HepG2 (cell line): Measurements from ENCODE around the gene LIN28A. TPM values are rescaled to one million over a fixed set of nuclear protein-coding genes. Genes with fewer than 3 reads are reported as not detected.

Experiments used
- FIP1L1 ChIP-seq: fragments of 200-400 bp; formaldehyde crosslinking; IDR thresholded peaks from 2 replicates; pipeline ENCODE4 v1.6.1; 2018; ENCODE audit warnings: low read depth, mild to moderate bottlenecking, low read length, moderate library complexity, borderline replicate concordance; ENCODE audit not compliant: insufficient read depth
- GABPB1 ChIP-seq: IDR thresholded peaks from 2 replicates; pipeline ENCODE4 v1.6.1; 2016; ENCODE audit warnings: mild to moderate bottlenecking, missing genetic modification reagents, moderate library complexity, missing compliant biosample characterization
- GTF3A ChIP-seq: sonication (generic); formaldehyde crosslinking; conservative IDR thresholded peaks from 2 replicates; pipeline ENCODE4 v1.4.0; 2020; ENCODE audit warnings: mild to moderate bottlenecking, missing genetic modification reagents
- GZF1 ChIP-seq: sonication (generic); formaldehyde crosslinking; IDR thresholded peaks from 2 replicates; pipeline ENCODE4 v1.5.1; 2020; ENCODE audit warnings: mild to moderate bottlenecking, missing genetic modification reagents
- KDM5B ChIP-seq: sonication (generic); formaldehyde crosslinking; IDR thresholded peaks from 2 replicates; pipeline ENCODE4 v1.4.0; 2020; ENCODE audit warnings: missing genetic modification reagents, mild to moderate bottlenecking, borderline replicate concordance
- KDM6A ChIP-seq: IDR thresholded peaks from 2 replicates; pipeline ENCODE4 v1.6.1; 2016; ENCODE audit warnings: low read depth
- KLF16 ChIP-seq, 2 experiments: sonication (generic) in 1 of 2; formaldehyde crosslinking in 1 of 2; IDR thresholded peaks; 2 replicates each; pipeline versions ENCODE4 v1.6.1 to v1.8.0; 2016 to 2023; ENCODE audit warnings: missing genetic modification reagents in 2 of 2, missing compliant biosample characterization in 1 of 2
- MAFK ChIP-seq, 2 experiments: IDR thresholded peaks in 1 of 2; conservative IDR thresholded peaks in 1 of 2; 2 replicates each; pipeline ENCODE4 v1.6.1; 2011; ENCODE audit warnings: improper control_type of control experiment in 2 of 2, low read length in 2 of 2
- MEIS1 ChIP-seq: sonication (generic); formaldehyde crosslinking; IDR thresholded peaks from 2 replicates; pipeline ENCODE4 v1.9.0; 2021; ENCODE audit warnings: mild to moderate bottlenecking, missing genetic modification reagents, moderate library complexity, borderline replicate concordance
- MXD4 ChIP-seq: IDR thresholded peaks from 2 replicates; pipeline ENCODE4 v1.6.1; 2016; ENCODE audit warnings: mild to moderate bottlenecking, missing biosample characterization, missing genetic modification reagents
- MYNN ChIP-seq: sonication (generic); formaldehyde crosslinking; IDR thresholded peaks from 2 replicates; pipeline ENCODE4 v1.4.0; 2020; ENCODE audit warnings: mild to moderate bottlenecking, low read depth, missing genetic modification reagents
- MZF1 ChIP-seq: sonication (generic); formaldehyde crosslinking; IDR thresholded peaks from 2 replicates; pipeline ENCODE4 v1.8.1; 2023; ENCODE audit warnings: mild to moderate bottlenecking, missing genetic modification reagents, borderline replicate concordance
- PHF8 ChIP-seq: sonication (generic); formaldehyde crosslinking; IDR thresholded peaks from 2 replicates; pipeline ENCODE4 v1.5.0; 2020; ENCODE audit warnings: missing genetic modification reagents
- RAD51 ChIP-seq: fragments of 450-650 bp; IDR thresholded peaks from 2 replicates; pipeline ENCODE4 v1.6.1; 2016; ENCODE audit warnings: borderline replicate concordance
- REST ChIP-seq, 2 experiments: IDR thresholded peaks; 2 replicates each; pipeline ENCODE4 v1.6.1; 2011 to 2012; ENCODE audit warnings: low read length in 2 of 2, borderline replicate concordance in 1 of 2, low read depth in 1 of 2, mild to moderate bottlenecking in 1 of 2, moderate library complexity in 1 of 2
- SIX4 ChIP-seq: sonication (generic); formaldehyde crosslinking; IDR thresholded peaks from 2 replicates; pipeline ENCODE4 v1.4.0; 2020; ENCODE audit warnings: missing genetic modification reagents
- SKIL ChIP-seq: sonication (generic); formaldehyde crosslinking; IDR thresholded peaks from 2 replicates; pipeline ENCODE4 v1.8.0; 2022; ENCODE audit warnings: missing genetic modification reagents, mild to moderate bottlenecking, moderate library complexity, borderline replicate concordance
- SRSF4 ChIP-seq: fragments of 200-400 bp; formaldehyde crosslinking; IDR thresholded peaks from one replicate; pipeline ENCODE4 v1.6.1; 2018; ENCODE audit warnings: mild to moderate bottlenecking, low read depth, low read length, moderate library complexity; ENCODE audit not compliant: poor library complexity, severe bottlenecking
- THAP11 ChIP-seq: IDR thresholded peaks from 2 replicates; pipeline ENCODE4 v1.6.1; 2016; ENCODE audit warnings: missing biosample characterization, missing genetic modification reagents
- ZKSCAN8 ChIP-seq: IDR thresholded peaks from 2 replicates; pipeline ENCODE4 v1.6.1; 2016; ENCODE audit warnings: borderline replicate concordance, missing genetic modification reagents, missing compliant biosample characterization
- ZNF124 ChIP-seq: sonication (generic); formaldehyde crosslinking; IDR thresholded peaks from 2 replicates; pipeline ENCODE4 v1.4.0; 2020; ENCODE audit warnings: missing genetic modification reagents
- ZNF207 ChIP-seq: fragments of 450-650 bp; IDR thresholded peaks from 2 replicates; pipeline ENCODE4 v1.6.1; 2016; ENCODE audit warnings: antibody characterized with exemption, borderline replicate concordance
- ZNF225 ChIP-seq: sonication (generic); formaldehyde crosslinking; IDR thresholded peaks from 2 replicates; pipeline ENCODE4 v1.4.0; 2020; ENCODE audit warnings: mild to moderate bottlenecking, missing genetic modification reagents
- ZNF619 ChIP-seq: sonication (generic); formaldehyde crosslinking; IDR thresholded peaks from 2 replicates; pipeline ENCODE4 v1.4.0; 2020; ENCODE audit warnings: mild to moderate bottlenecking, missing genetic modification reagents
- polyA plus RNA-seq, 8 experiments: library from polyadenylated mRNA; depleted of rRNA in 3 of 8; stranded (reverse) in 7 of 8; unstranded in 1 of 8; fragments of >200 nt; fragmentation: Illumina TruSeq in 4 of 8; extraction: Trizol in 4 of 8; gene quantifications; 2 replicates each; pipeline versions ENCODE4 v1.2.1 to v1.2.3, GENCODE V29; 2011 to 2016; ENCODE audit warnings: low read depth in 4 of 8, missing spikeins in 1 of 8, mixed read lengths in 1 of 8; ENCODE audit not compliant: insufficient read depth in 1 of 8
- total RNA-seq, 5 experiments: library from RNA; depleted of rRNA; stranded (reverse); fragments of >200 nt; fragmentation: Illumina TruSeq; extraction: Trizol; gene quantifications; 2 replicates each; pipeline ENCODE4 v1.2.3, GENCODE V29; 2016; ENCODE audit warnings: low read depth in 1 of 5
- TF ChIP-seq, protein P1 (sequence below): sonication (generic); formaldehyde crosslinking; IDR thresholded peaks from 2 replicates; pipeline ENCODE4 v1.8.0; 2022; ENCODE audit warnings: mild to moderate bottlenecking, missing genetic modification reagents

Gene LIN28A
- total and polyA plus RNA-seq, 2 of the 13 experiments (the other 11 are each of a cell fraction or from before 2014, with no cell fraction given) = not detected

DNA sequence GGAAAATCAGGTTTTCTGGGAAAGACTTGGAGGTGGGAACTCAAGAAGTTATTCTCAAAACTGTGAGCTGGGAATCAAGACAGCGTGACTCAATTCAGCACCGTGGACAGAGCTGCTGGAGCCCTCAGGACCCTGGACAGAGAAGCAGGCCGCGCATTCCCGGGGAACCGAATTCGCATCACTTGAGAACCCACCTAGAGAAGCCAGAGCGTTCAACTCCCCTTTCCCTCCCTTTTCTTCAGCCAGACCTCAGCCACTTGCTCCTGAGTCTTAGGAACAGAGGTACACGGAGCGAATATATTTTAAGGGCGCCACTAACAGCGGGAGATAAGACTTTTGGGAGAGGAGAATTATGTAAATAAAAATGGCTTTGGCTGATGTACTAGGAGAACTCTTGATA is 2.0 kb upstream of the LIN28A start (continued):
- TF ChIP-seq, protein P1, sequence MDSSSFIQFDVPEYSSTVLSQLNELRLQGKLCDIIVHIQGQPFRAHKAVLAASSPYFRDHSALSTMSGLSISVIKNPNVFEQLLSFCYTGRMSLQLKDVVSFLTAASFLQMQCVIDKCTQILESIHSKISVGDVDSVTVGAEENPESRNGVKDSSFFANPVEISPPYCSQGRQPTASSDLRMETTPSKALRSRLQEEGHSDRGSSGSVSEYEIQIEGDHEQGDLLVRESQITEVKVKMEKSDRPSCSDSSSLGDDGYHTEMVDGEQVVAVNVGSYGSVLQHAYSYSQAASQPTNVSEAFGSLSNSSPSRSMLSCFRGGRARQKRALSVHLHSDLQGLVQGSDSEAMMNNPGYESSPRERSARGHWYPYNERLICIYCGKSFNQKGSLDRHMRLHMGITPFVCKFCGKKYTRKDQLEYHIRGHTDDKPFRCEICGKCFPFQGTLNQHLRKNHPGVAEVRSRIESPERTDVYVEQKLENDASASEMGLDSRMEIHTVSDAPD (CRISPR knock-in tag) = peak; percentile 97
- TF ChIP-seq MYNN (peak; percentile 99), MEIS1 (peak; percentile 100), SKIL (peak; percentile 95), SRSF4 (no peak), PHF8 (CRISPR knock-in tag) (peak; percentile 79), KLF16 (CRISPR knock-in tag; IDR thresholded peaks at IDR 0.05) (peak; percentile 99 to 100), ZNF124 (CRISPR knock-in tag) (peak; percentile 100), KDM5B (peak; percentile 100), GABPB1 (CRISPR knock-in tag) (peak; percentile 80), MZF1 (CRISPR knock-in tag) (peak; percentile 100), RAD51 (no peak), KDM6A (peak; percentile 95), GZF1 (CRISPR knock-in tag) (peak; percentile 97), ZNF225 (CRISPR knock-in tag) (peak; percentile 100), MXD4 (CRISPR knock-in tag) (peak; percentile 100), THAP11 (CRISPR knock-in tag) (peak; percentile 93), SIX4 (peak; percentile 99), MAFK (conservative IDR thresholded peaks at IDR 0.05 in 1 of 2, IDR thresholded peaks at IDR 0.05 in 1 of 2; ENCODE audit: low read length in 2 of 2) (no peak), GTF3A (peak; percentile 86; the same call in 1 of the 2 replicates), ZNF619 (CRISPR knock-in tag) (peak; percentile 96; the same call in 1 of the 2 replicates), ZNF207 (no peak), FIP1L1 (no peak), REST (IDR thresholded peaks at IDR 0.05; ENCODE audit: borderline replicate concordance in 1 of 2, low read depth in 1 of 2, low read length in 2 of 2) (peak in 1 of 2 experiments; percentile 100), ZKSCAN8 (CRISPR knock-in tag) (peak; percentile 99)
